Kidney (tissue), 14 donors: Measurements from ENCODE around the gene MTF2. TPM values are rescaled to one million over a fixed set of nuclear protein-coding genes. Genes with fewer than 3 reads are reported as not detected.
A peak's percentile ranks its signal among the peaks of the same experiment; 100 is the strongest.
"Not testable (repeated sequence)": the region's sequence is repeated elsewhere in the genome, so short reads cannot be mapped to it uniquely, and the experiment has no call there.

ENCODE experiments used
- DNase-seq, 5 donors: peaks; one replicate each; pipeline ENCODE4 v3.0.0-alpha.2; 2013 to 2020
- FAIRE-seq: peaks from 2 replicates; lab custom pipeline; 2012; peaks lifted over from hg19 to GRCh38; lab: Jason Lieb, UNC
- H3K27ac ChIP-seq, 2 donors: one replicate each; pipeline ENCODE4 v1.7.0; 2013; ENCODE audit warnings: low read depth in 2 of 2, low read length in 2 of 2, inconsistent platforms in 1 of 2
- H3K27me3 ChIP-seq: one replicate; pipeline ENCODE4 v1.7.1; 2013; ENCODE audit warnings: low read length, inconsistent platforms; ENCODE audit not compliant: control insufficient read depth, insufficient read depth
- H3K36me3 ChIP-seq, 3 donors: one replicate each; pipeline versions ENCODE4 v1.7.0 to v1.7.1; 2013; ENCODE audit warnings: low read length in 3 of 3, control low read depth in 1 of 3, inconsistent platforms in 1 of 3; ENCODE audit not compliant: insufficient read depth in 3 of 3, control insufficient read depth in 2 of 3
- H3K4me1 ChIP-seq, 3 donors: one replicate each; pipeline versions ENCODE4 v1.7.0 to v1.7.1; 2013; ENCODE audit warnings: low read length in 3 of 3, inconsistent platforms in 1 of 3, low read depth in 1 of 3; ENCODE audit not compliant: control insufficient read depth in 2 of 3, insufficient read depth in 2 of 3
- H3K4me3 ChIP-seq, 3 donors: one replicate each; pipeline versions ENCODE4 v1.7.0 to v1.8.1; 2013; ENCODE audit warnings: low read length in 3 of 3, control low read depth in 1 of 3, inconsistent platforms in 1 of 3
- H3K9ac ChIP-seq, 3 donors: one replicate each; pipeline versions ENCODE4 v1.7.0 to v1.7.1; 2013; ENCODE audit warnings: low read length in 3 of 3, control low read depth in 1 of 3, inconsistent platforms in 1 of 3
- H3K9me3 ChIP-seq, 3 donors: one replicate each; pipeline versions ENCODE4 v1.7.0 to v1.7.1; 2013; ENCODE audit warnings: low read length in 3 of 3, control low read depth in 1 of 3, inconsistent platforms in 1 of 3; ENCODE audit not compliant: control insufficient read depth in 2 of 3, insufficient read depth in 1 of 3
- intact Hi-C: fragments of 100-400 bp; cut with DNase I; formaldehyde crosslinking; loops from one replicate; pipeline ENCODE4 v1.11.1; 2022
- polyA plus RNA-seq: library from polyadenylated mRNA; stranded (reverse); fragments of 350-450 nt; fragmentation: Illumina TruSeq; extraction: RNeasy Lipid Tissue Mini Kit (QIAGEN cat#74804); gene quantifications from one replicate; pipeline ENCODE4 v1.2.3, GENCODE V29; 2014; ENCODE audit warnings: low read depth, low replicate concordance; ENCODE audit not compliant: insufficient read depth
- total RNA-seq: library from RNA; stranded (reverse); fragmentation: NEBNext Ultra II Directional; extraction: Animal tissue kit (Norgen Biotek cat#: 25700); gene quantifications from one replicate; pipeline ENCODE4 v1.2.1, GENCODE V29; 2021
- TF ChIP-seq, protein P1 (sequence below): IDR thresholded peaks from 3 replicates; pipeline ENCODE4 v1.5.1; 2012; ENCODE audit warnings: mild to moderate bottlenecking, moderate library complexity, borderline replicate concordance; ENCODE audit not compliant: insufficient read depth; ENCODE audit errors: extremely low read depth
- donor health status: control.
- donor health status: control.
- donor health status: control.
- donor health status: control.
- donor health status: control.
- donor health status: DM: yes; HTN: yes; CAD: no.
- donor health status: Normal renal cell carcinoma (clear cell type).

The MTF2 gene
- total and polyA plus RNA-seq, 2 donors from 2014 or later = 8.8 to 30.5 TPM

- Histone ChIP-seq H3K9ac (no peak overlapping the region), H3K4me3 (no peak overlapping the region), H3K36me3 (peaks cover 0 to 6% (median 3%) of the 10 kb centered on the region in 3 donors), H3K27me3 (no peaks in the 10 kb centered on the region), H3K4me1 (no peaks in the 10 kb centered on the region), H3K9me3 (no peaks in the 10 kb centered on the region), H3K27ac (no peak overlapping the region)
- FAIRE-seq (no peak), DNase-seq (no peak)
- intact Hi-C loops = no loop called here
- TF ChIP-seq, protein P1, sequence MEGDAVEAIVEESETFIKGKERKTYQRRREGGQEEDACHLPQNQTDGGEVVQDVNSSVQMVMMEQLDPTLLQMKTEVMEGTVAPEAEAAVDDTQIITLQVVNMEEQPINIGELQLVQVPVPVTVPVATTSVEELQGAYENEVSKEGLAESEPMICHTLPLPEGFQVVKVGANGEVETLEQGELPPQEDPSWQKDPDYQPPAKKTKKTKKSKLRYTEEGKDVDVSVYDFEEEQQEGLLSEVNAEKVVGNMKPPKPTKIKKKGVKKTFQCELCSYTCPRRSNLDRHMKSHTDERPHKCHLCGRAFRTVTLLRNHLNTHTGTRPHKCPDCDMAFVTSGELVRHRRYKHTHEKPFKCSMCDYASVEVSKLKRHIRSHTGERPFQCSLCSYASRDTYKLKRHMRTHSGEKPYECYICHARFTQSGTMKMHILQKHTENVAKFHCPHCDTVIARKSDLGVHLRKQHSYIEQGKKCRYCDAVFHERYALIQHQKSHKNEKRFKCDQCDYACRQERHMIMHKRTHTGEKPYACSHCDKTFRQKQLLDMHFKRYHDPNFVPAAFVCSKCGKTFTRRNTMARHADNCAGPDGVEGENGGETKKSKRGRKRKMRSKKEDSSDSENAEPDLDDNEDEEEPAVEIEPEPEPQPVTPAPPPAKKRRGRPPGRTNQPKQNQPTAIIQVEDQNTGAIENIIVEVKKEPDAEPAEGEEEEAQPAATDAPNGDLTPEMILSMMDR = no peak
These were observed 80.3 kb downstream of the MTF2 start for GRCh38 chr1:93159337-93159736.

GRCh38 chr1:93163314-93163713 is 84.2 kb downstream of the MTF2 start:
- not testable (repeated sequence) for DNase-seq, H3K9ac ChIP-seq, FAIRE-seq

DNA sequence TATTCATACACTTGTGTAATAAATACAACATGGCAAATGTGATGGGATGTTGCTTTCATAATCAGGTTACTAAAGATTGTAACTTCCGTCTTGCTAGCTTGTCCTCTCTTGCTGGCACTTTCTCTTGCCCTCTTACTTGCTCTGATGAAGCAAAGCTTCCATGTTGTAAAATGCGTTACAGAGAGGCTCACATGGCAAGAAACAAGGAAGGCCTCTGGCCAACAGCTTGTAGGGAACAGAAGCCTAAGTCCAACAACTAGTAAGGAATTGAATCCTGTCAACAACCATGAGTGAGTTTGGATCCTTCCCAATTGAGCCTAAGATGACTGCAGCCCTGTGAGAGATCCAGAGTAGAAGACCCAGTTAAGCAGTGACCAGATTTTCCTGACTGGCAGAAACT is 85.7 kb downstream of the MTF2 start:
- H3K27ac ChIP-seq = no peak overlapping the region
- no peaks in the 10 kb centered on the region for H3K4me1 ChIP-seq
- H3K4me3 ChIP-seq = no peak overlapping the region
- TF ChIP-seq, protein P1 = no peak
- no peaks in the 10 kb centered on the region for H3K9me3 ChIP-seq
- H3K9ac ChIP-seq = no peak overlapping the region
- intact Hi-C loops = no loop called here
- H3K27me3 ChIP-seq = no peaks in the 10 kb centered on the region
- no peaks in the 10 kb centered on the region for H3K36me3 ChIP-seq
- DNase-seq = no peak
- no peak for FAIRE-seq

More at GRCh38 chr1:93163314-93163713, 84.2 kb downstream of the MTF2 start:
- H3K9me3 ChIP-seq, H3K4me1 ChIP-seq, H3K27ac ChIP-seq, H3K4me3 ChIP-seq, intact Hi-C loops, H3K36me3 ChIP-seq, H3K27me3 ChIP-seq: not testable (repeated sequence)

DNA sequence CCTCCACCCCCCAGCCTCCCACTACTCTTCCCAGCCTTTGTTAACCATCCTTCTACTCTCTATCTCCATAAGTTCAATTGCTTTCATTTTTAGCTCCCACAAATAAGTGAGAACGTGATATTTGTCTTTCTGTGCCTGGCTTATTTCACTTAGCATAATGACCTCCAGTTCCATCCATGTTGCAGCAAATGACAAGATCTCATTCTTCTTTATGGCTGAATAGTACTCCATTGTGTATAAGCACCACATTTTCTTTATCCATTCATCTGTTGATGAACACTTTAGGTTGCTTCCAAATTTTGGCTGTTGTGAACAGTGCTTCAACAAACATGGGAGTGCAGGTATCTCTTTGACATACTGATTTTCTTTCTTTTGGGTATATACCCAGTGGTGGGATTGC is 86.8 kb downstream of the MTF2 start:
- DNase-seq, H3K36me3 ChIP-seq, H3K9me3 ChIP-seq, FAIRE-seq, intact Hi-C loops, H3K4me1 ChIP-seq, H3K27ac ChIP-seq, H3K27me3 ChIP-seq, H3K9ac ChIP-seq: not testable (repeated sequence)
- H3K4me3 ChIP-seq = peak overlapping the region in 1 of 3 donors; percentile 1
